WTC11 (cell line): ENCODE results near the gene TMEM50A. TPM values are rescaled to one million over a fixed set of nuclear protein-coding genes. Genes with fewer than 3 reads are reported as not detected.
"Not testable (repeated sequence)": the region's sequence is repeated elsewhere in the genome, so short reads cannot be mapped to it uniquely, and the experiment has no call there.

Experiments
- ATAC-seq: fragments of 200-7000 bp; cut with Tn5 transposase; 2 replicates; pipeline ENCODE4 v1.10.0; 2021; ENCODE audit warnings: mild to moderate bottlenecking, moderate library complexity
- CTCF ChIA-PET: fragments of 300-600 bp; sonication (Branson Sonifier 250); formaldehyde crosslinking; loops from one replicate; lab custom pipeline; 2021; ENCODE audit warnings: antibody characterized with exemption; lab: Charles Lee
- POLR2A ChIA-PET: fragments of 350-600 bp; sonication (Branson Sonifier 250); formaldehyde crosslinking; loops from one replicate; lab custom pipeline; 2021; ENCODE audit warnings: antibody characterized with exemption; lab: Charles Lee
- DNase-seq: peaks from one replicate; pipeline ENCODE4 v3.0.0; 2021; ENCODE audit warnings: low spot score
- H3K27ac Mint-ChIP-seq: 2 replicates; pipeline ENCODE4 v1.8.0; 2021; ENCODE audit warnings: mixed read lengths
- H3K27me3 Mint-ChIP-seq: 2 replicates; pipeline ENCODE4 v1.8.0; 2021; ENCODE audit warnings: low read depth, mild to moderate bottlenecking, moderate library complexity, mixed read lengths
- H3K36me3 Mint-ChIP-seq: 2 replicates; pipeline ENCODE4 v1.8.0; 2021; ENCODE audit warnings: mixed read lengths
- H3K4me1 Mint-ChIP-seq: 2 replicates; pipeline ENCODE4 v1.8.0; 2022; ENCODE audit warnings: mixed read lengths
- H3K4me3 Mint-ChIP-seq: 2 replicates; pipeline ENCODE4 v1.8.0; 2021; ENCODE audit warnings: mild to moderate bottlenecking, moderate library complexity, mixed read lengths
- H3K9me3 Mint-ChIP-seq: 2 replicates; pipeline ENCODE4 v1.8.0; 2021; ENCODE audit warnings: mixed read lengths
- RORB ChIP-seq: fragments of 250-450 bp; sonication (Bioruptor Pico); IDR thresholded peaks from 2 replicates; pipeline ENCODE4 v1.9.0; 2021; ENCODE audit warnings: mild to moderate bottlenecking
- total RNA-seq: library from RNA; stranded (reverse); gene quantifications from 3 replicates; pipeline ENCODE4 v1.2.3, GENCODE V29; 2021
- TF ChIP-seq, protein P1 (sequence below): fragments of 250-450 bp; sonication (Bioruptor Pico); conservative IDR thresholded peaks from 2 replicates; pipeline ENCODE4 v1.9.0; 2021; ENCODE audit warnings: mild to moderate bottlenecking
- TF ChIP-seq, protein P2 (sequence below): sonication (generic); formaldehyde crosslinking; conservative IDR thresholded peaks from 2 replicates; pipeline ENCODE4 v1.8.1; 2023; ENCODE audit warnings: mild to moderate bottlenecking, low read depth, missing genetic modification reagents, moderate library complexity
- TF ChIP-seq, protein P3 (sequence below): fragments of 250-450 bp; sonication (Bioruptor Pico); IDR thresholded peaks from 2 replicates; pipeline ENCODE4 v1.8.0; 2021; ENCODE audit warnings: mild to moderate bottlenecking

TMEM50A gene
- total RNA-seq, 1 experiment from 2014 or later: 84.0 TPM

DNA sequence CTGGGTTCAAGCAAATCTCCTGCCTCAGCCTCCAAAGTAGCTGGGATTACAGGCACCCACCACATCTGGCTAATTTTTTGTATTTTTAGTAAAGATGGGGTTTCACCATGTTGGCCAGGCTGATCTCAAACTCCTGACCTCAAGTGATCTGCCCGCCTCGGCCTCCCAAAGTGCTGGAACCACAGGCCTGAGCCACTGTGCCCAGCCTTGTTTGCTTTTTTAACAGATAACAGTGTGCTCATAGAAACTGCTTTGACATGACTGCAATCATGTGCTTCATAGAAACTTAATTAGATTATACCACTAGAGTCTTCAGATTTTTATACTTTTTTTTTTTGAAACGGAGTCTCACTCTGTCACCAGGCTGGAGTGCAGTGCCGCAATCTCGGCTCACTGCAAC, 8.8 kb upstream of the TMEM50A start:
- H3K4me3 Mint-ChIP-seq, H3K9me3 Mint-ChIP-seq, H3K27me3 Mint-ChIP-seq, H3K4me1 Mint-ChIP-seq, CTCF ChIA-PET, ATAC-seq, DNase-seq: not testable (repeated sequence)
- peaks cover 12% of the 10 kb centered on the region for H3K36me3 Mint-ChIP-seq
- 0 out of 2 replicates have a peak overlapping the region, but pooled peaks have one; percentile 41 for H3K27ac Mint-ChIP-seq
- POLR2A ChIA-PET: interaction anchor here (0.6 kb wide), 1 partner anchor 8 kb away, joined by 5 read pairs; no protein-coding TSS in a partner anchor

DNA sequence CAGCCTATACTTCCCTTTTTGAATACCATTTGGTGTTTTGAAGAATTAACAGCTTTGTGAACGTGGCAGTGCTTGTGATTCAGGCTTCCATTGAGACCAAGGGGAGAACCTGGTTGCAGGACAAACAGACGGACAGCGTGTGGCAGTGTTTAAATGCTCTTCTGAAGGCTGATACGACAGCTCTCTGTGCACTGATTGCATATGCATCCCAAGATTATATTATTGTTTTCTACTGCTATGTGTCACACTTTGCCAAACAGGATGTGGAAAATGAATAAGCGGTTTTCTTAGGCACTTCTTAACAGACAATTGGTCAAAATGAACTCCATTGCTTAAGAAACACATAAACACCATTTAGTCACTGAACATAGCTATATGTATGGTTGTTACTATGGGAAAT, 8.2 kb upstream of the TMEM50A start:
- peak; percentile 16; the same call in 1 of the 2 replicates for ATAC-seq
- CTCF ChIA-PET, H3K27me3 Mint-ChIP-seq, DNase-seq, H3K9me3 Mint-ChIP-seq, H3K4me3 Mint-ChIP-seq: not testable (repeated sequence)
- POLR2A ChIA-PET: interaction anchor here (0.6 kb wide), 1 partner anchor 9 kb away, joined by 5 read pairs; no protein-coding TSS in a partner anchor
- H3K36me3 Mint-ChIP-seq: peaks cover 12% of the 10 kb centered on the region
- H3K4me1 Mint-ChIP-seq: peaks cover 12% of the 10 kb centered on the region
- peak overlapping the region; percentile 41; the same call in 1 of the 2 replicates for H3K27ac Mint-ChIP-seq

DNA sequence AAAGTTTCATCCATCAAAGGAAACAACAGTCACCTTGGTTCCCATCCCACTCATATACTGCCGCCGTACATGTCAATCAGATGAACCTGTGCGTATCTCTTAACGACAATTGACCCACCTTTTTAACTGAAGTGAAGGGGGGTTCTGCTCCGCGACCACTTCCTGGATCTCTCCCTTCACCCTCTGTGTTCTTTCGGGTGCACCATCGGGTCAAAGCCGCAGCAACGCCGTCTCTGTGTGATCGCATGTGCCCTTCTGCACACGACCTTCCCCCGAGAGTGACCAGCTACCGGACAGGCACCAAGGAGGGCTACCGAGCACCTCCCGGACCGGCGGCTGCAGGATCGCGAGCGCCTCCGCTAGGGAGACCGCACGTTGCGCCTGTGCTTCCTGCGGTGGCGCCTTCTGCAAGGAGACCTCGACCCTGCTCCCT, 1.2 kb upstream of the TMEM50A start:
- peak overlapping the region; percentile 64; the same call in 1 of the 2 replicates for H3K27ac Mint-ChIP-seq
- peaks cover 12% of the 10 kb centered on the region for H3K36me3 Mint-ChIP-seq
- CTCF ChIA-PET, H3K9me3 Mint-ChIP-seq, POLR2A ChIA-PET, H3K27me3 Mint-ChIP-seq: not testable (repeated sequence)
- H3K4me3 Mint-ChIP-seq: peak overlapping the region; percentile 96
- DNase-seq (peak; percentile 33), ATAC-seq (peak; percentile 31)
- H3K4me1 Mint-ChIP-seq: peaks cover 23% of the 10 kb centered on the region

DNA sequence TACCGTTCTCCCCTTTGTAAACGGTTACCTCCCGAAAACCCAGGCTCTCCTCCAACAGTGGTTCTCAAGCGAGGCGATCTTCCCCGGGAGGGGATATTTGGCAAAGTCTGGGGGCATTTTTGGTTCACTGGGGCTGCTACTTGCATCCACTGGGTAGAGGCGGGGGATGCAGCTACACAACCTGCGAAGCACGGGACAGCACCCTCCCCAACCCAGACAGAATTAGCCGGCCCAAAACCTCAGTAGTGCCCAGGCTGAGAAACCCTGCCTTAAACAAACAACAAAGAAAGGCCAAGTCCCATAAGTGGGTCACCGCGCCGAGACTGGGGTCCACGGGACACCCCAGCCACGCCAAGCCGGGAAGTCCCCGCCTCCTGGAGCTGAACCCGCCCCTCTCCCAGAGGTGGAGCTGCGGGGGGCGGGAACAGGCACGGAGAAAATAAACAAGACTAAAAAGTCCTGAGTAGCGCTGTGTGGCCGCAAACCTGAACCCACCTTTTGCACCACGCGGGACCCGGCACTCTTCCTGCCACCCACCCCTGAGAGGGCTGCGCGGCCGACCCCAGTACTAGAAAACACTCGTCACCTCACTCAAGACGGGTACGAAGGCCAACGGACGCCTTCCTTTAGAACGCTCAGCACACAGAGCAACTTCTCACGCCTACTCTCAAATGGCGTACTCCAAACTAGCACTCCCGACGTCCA, 499 bp upstream of the TMEM50A start:
- POLR2A ChIA-PET, H3K27ac Mint-ChIP-seq, CTCF ChIA-PET, H3K9me3 Mint-ChIP-seq, H3K36me3 Mint-ChIP-seq, H3K27me3 Mint-ChIP-seq, DNase-seq: not testable (repeated sequence)
- peak; percentile 30 for ATAC-seq
- peak overlapping the region; percentile 96 for H3K4me3 Mint-ChIP-seq
- peaks cover 23% of the 10 kb centered on the region for H3K4me1 Mint-ChIP-seq

DNA sequence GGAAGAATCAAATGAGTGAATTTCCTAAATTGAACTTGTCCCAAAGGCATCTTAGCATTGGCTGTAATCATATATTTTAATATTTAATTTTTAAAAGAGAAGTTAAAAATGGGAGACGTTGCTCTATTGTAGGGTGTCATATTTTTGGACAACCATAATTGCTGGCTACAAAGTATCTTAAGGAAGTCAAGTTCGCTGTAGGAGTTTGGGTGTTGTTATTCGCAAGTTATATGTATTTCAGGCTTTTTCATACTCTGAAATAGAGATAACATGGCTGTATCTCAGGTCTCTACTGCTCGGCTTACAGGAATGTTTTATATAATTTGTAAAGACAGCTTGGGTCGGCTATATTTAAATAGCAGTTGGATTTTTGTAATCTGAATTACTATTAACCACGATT, 852 bp downstream of the TMEM50A start:
- H3K36me3 Mint-ChIP-seq: peaks cover 13% of the 10 kb centered on the region
- peak overlapping the region; percentile 82 for H3K4me3 Mint-ChIP-seq
- no peak for DNase-seq
- no peak for ATAC-seq
- H3K27me3 Mint-ChIP-seq: no peaks in the 10 kb centered on the region
- H3K4me1 Mint-ChIP-seq: peaks cover 18% of the 10 kb centered on the region
- H3K27ac Mint-ChIP-seq: no peak overlapping the region; the same call in 1 of the 2 replicates
- POLR2A ChIA-PET: no interaction called here
- no peak for TF ChIP-seq RORB (CRISPR knock-in tag)
- TF ChIP-seq, protein P1, sequence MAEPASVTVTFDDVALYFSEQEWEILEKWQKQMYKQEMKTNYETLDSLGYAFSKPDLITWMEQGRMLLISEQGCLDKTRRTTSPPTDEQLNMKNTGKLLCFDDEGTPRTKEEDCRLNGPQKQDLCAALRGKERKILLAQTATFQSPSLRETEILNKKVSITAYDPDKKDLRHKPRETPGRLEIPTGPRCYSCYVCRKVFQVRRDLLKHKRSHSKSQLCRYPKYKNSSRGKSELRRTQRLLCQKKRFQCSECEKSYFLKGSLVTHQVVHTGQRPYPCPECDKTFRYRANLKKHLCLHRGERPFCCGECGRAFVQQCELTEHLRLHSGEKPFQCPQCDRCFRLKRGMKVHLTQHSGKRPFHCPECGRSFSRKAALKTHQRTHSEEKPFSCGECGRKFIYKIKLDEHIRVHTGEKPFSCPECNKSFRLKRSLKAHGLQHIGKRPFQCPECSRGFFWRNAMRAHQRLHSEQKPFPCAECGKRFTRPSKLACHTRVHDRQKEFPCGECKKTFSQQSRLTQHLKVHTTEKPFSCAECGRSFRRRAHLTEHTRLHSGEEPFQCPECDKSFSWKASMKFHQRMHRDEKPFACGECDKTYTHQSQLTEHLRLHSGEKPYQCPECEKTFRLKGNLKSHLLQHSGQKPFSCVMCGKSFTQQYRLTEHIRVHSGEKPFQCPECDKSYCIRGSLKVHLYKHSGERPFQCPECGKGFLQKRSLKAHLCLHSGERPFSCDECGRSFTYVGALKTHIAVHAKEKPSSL: no peak
- TF ChIP-seq, protein P2, sequence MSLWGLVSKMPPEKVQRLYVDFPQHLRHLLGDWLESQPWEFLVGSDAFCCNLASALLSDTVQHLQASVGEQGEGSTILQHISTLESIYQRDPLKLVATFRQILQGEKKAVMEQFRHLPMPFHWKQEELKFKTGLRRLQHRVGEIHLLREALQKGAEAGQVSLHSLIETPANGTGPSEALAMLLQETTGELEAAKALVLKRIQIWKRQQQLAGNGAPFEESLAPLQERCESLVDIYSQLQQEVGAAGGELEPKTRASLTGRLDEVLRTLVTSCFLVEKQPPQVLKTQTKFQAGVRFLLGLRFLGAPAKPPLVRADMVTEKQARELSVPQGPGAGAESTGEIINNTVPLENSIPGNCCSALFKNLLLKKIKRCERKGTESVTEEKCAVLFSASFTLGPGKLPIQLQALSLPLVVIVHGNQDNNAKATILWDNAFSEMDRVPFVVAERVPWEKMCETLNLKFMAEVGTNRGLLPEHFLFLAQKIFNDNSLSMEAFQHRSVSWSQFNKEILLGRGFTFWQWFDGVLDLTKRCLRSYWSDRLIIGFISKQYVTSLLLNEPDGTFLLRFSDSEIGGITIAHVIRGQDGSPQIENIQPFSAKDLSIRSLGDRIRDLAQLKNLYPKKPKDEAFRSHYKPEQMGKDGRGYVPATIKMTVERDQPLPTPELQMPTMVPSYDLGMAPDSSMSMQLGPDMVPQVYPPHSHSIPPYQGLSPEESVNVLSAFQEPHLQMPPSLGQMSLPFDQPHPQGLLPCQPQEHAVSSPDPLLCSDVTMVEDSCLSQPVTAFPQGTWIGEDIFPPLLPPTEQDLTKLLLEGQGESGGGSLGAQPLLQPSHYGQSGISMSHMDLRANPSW: no peak
- TF ChIP-seq, protein P3, sequence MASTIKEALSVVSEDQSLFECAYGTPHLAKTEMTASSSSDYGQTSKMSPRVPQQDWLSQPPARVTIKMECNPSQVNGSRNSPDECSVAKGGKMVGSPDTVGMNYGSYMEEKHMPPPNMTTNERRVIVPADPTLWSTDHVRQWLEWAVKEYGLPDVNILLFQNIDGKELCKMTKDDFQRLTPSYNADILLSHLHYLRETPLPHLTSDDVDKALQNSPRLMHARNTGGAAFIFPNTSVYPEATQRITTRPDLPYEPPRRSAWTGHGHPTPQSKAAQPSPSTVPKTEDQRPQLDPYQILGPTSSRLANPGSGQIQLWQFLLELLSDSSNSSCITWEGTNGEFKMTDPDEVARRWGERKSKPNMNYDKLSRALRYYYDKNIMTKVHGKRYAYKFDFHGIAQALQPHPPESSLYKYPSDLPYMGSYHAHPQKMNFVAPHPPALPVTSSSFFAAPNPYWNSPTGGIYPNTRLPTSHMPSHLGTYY (CRISPR knock-in tag): no peak
- no peaks in the 10 kb centered on the region for H3K9me3 Mint-ChIP-seq
- CTCF ChIA-PET: interaction anchor here (0.6 kb wide), 1 partner anchor 98 kb away, joined by 5 read pairs; no protein-coding TSS in a partner anchor
